HepG2 (cell line): ENCODE data around the gene LLGL1.

Experiments
- BRF2 ChIP-seq: sonication (generic); formaldehyde crosslinking; IDR thresholded peaks from 2 replicates; pipeline ENCODE4 v1.8.1; 2022; ENCODE audit warnings: mild to moderate bottlenecking, missing genetic modification reagents
- CTCF ChIP-seq: sonication (generic); formaldehyde crosslinking; IDR thresholded peaks from 2 replicates; pipeline ENCODE4 v1.5.0; 2020; ENCODE audit warnings: mild to moderate bottlenecking, missing genetic modification reagents, moderate library complexity
- EZH2 ChIP-seq: conservative IDR thresholded peaks from 2 replicates; pipeline ENCODE4 v1.6.1; 2012; ENCODE audit warnings: mild to moderate bottlenecking, low read depth, low read length, moderate library complexity
- HDAC6 ChIP-seq: fragments of 200-600 bp; sonication (generic); IDR thresholded peaks from 2 replicates; pipeline ENCODE4 v1.7.0; 2017; ENCODE audit warnings: mild to moderate bottlenecking, antibody characterized with exemption, low read length, low read depth
- IRF1 ChIP-seq: sonication (generic); formaldehyde crosslinking; IDR thresholded peaks from 2 replicates; pipeline ENCODE4 v1.4.0; 2020; ENCODE audit warnings: low read depth, mild to moderate bottlenecking, missing genetic modification reagents
- KLF13 ChIP-seq: sonication (generic); formaldehyde crosslinking; IDR thresholded peaks from 2 replicates; pipeline ENCODE4 v1.4.0; 2020; ENCODE audit warnings: mild to moderate bottlenecking, missing genetic modification reagents
- MYC ChIP-seq: sonication (generic); formaldehyde crosslinking; IDR thresholded peaks from 2 replicates; pipeline ENCODE4 v1.9.0; 2021; ENCODE audit warnings: missing genetic modification reagents, borderline replicate concordance
- POLR2AphosphoS5 ChIP-seq: IDR thresholded peaks from 2 replicates; pipeline ENCODE4 v1.6.1; 2012; ENCODE audit warnings: low read depth, low read length
- TCF7 ChIP-seq: sonication (generic); IDR thresholded peaks from 2 replicates; pipeline ENCODE4 v1.6.1; 2016; ENCODE audit warnings: antibody characterized with exemption, low read depth
- ZNF292 ChIP-seq: sonication (generic); formaldehyde crosslinking; IDR thresholded peaks from 2 replicates; pipeline ENCODE4 v1.8.1; 2022; ENCODE audit warnings: mild to moderate bottlenecking, low read depth, missing genetic modification reagents, borderline replicate concordance
- ZNF3 ChIP-seq: IDR thresholded peaks from 2 replicates; pipeline ENCODE4 v1.7.0; 2017; ENCODE audit warnings: inconsistent platforms
- ZNF329 ChIP-seq: sonication (generic); formaldehyde crosslinking; IDR thresholded peaks from 2 replicates; pipeline ENCODE4 v1.9.0; 2021; ENCODE audit warnings: low read depth, mild to moderate bottlenecking, missing genetic modification reagents

- TF ChIP-seq CTCF, result no peak
- TF ChIP-seq ZNF292 (CRISPR knock-in tag), result no peak
- no peak for TF ChIP-seq POLR2AphosphoS5
- no peak for TF ChIP-seq EZH2
- no peak for TF ChIP-seq MYC
- no peak for TF ChIP-seq ZNF3
- TF ChIP-seq BRF2 (CRISPR knock-in tag), result no peak
- TF ChIP-seq HDAC6, result no peak
- TF ChIP-seq KLF13 (CRISPR knock-in tag), result no peak
- no peak for TF ChIP-seq TCF7
- TF ChIP-seq IRF1 (CRISPR knock-in tag), result no peak
- TF ChIP-seq ZNF329 (CRISPR knock-in tag), result no peak
Measured at GRCh38 chr17:18224053-18224386, 1.4 kb upstream of the LLGL1 start.
